Stimulated activated naive B cell treated with anti-CD40 and anti-IgM and Interleukin-4, amounts not matched to agents 10 μg/mL and 1 μg/mL and 100 μg/mL, for 72 hours (primary cell): ENCODE measurements around the gene DNASE1L1.
A peak's percentile ranks its signal among the peaks of the same experiment; 100 is the strongest.
"Not testable (repeated sequence)": the region's sequence is repeated elsewhere in the genome, so short reads cannot be mapped to it uniquely, and the experiment has no call there.

Experiments
- ATAC-seq, 2 donors: fragments of 150-1000 bp; cut with Tn5 transposase; replicated peaks; 2 replicates each; pipeline ENCODE4 v1.10.0; 2021; ENCODE audit warnings: moderate library complexity in 1 of 2
- DNase-seq: peaks from one replicate; pipeline ENCODE4 v3.0.0; 2021
- H3K27ac Mint-ChIP-seq: one replicate; pipeline ENCODE4 v1.8.0; 2022; ENCODE audit warnings: mild to moderate bottlenecking, mixed read lengths
- H3K27me3 Mint-ChIP-seq, 2 donors: one replicate each; pipeline ENCODE4 v1.8.0; 2022; ENCODE audit warnings: mixed read lengths in 2 of 2
- H3K36me3 Mint-ChIP-seq, 2 donors: one replicate each; pipeline ENCODE4 v1.8.0; 2022; ENCODE audit warnings: mixed read lengths in 2 of 2, mild to moderate bottlenecking in 1 of 2
- H3K4me1 Mint-ChIP-seq, 2 donors: one replicate each; pipeline ENCODE4 v1.8.0; 2022; ENCODE audit warnings: mixed read lengths in 2 of 2, mild to moderate bottlenecking in 1 of 2
- H3K4me3 Mint-ChIP-seq, 2 donors: one replicate each; pipeline ENCODE4 v1.8.0; 2022; ENCODE audit warnings: mild to moderate bottlenecking in 2 of 2, mixed read lengths in 2 of 2, moderate library complexity in 1 of 2
- H3K9me3 Mint-ChIP-seq, 2 donors: one replicate each; pipeline ENCODE4 v1.8.0; 2022; ENCODE audit warnings: mixed read lengths in 2 of 2, mild to moderate bottlenecking in 1 of 2

DNASE1L1 gene

DNA sequence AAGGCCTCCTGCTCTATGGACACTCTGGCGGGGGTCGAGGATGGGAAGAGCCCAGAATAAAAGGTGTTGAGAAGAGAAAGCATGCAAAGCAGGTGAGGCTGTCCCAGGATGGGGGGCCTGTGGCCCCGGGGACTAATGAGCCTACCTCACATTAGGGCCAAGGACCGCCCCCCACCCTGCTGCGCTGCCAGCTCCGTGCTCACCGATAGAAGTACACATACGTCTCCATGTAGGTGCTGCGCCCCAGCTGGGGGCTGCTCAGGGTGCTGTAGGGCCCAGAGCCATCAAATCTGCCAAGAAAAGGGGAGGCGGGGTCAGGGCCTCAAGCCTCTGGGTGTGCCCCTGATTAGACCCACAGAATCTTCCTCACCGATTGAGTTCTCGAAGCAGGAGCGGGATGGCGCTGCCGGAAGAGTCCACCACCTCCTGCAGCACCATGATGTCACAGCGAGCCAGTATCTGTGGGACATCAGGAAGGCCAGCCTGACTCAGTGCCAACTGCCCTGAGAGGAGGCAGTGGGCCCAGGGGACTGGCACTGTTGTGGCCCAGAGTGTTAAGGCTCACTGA is 4.3 kb downstream of the DNASE1L1 start:
- Mint-ChIP-seq H3K4me1 (peaks cover 24 to 31% of the 10 kb centered on the region in 2 donors), H3K4me3 (no peak overlapping the region), H3K27me3 (no peaks in the 10 kb centered on the region), H3K9me3 (no peaks in the 10 kb centered on the region), H3K27ac (no peak overlapping the region), H3K36me3 (peaks cover 19 to 30% of the 10 kb centered on the region in 2 donors)
- ATAC-seq (no peak), DNase-seq (no peak)

DNA sequence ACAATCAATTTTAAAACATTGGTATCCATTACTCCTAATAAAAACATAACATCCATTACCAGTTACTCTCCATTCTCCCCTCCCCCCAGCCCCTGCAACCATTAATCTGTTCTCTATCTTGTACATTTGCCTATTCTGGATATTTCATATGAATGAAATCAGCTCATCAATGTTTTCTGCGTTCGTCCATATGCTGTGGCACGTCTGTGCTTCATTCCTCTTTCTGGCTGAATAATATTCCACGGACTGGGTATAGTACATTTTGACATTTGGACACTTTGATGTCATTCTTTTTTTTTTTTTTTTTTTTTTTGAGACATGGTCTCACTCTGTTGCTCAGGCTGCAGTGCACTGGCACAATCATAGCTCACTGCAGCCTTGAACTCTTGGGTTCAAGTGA is 5.2 kb downstream of the DNASE1L1 start:
- DNase-seq, result no peak
- H3K27me3 Mint-ChIP-seq, result no peaks in the 10 kb centered on the region
- no peaks in the 10 kb centered on the region for H3K9me3 Mint-ChIP-seq
- peaks cover 27 to 35% of the 10 kb centered on the region in 2 donors for H3K36me3 Mint-ChIP-seq
- H3K27ac Mint-ChIP-seq, result no peak overlapping the region
- H3K4me3 Mint-ChIP-seq, result no peak overlapping the region
- no peak for ATAC-seq
- H3K4me1 Mint-ChIP-seq, result peaks cover 23 to 24% of the 10 kb centered on the region in 2 donors

DNA sequence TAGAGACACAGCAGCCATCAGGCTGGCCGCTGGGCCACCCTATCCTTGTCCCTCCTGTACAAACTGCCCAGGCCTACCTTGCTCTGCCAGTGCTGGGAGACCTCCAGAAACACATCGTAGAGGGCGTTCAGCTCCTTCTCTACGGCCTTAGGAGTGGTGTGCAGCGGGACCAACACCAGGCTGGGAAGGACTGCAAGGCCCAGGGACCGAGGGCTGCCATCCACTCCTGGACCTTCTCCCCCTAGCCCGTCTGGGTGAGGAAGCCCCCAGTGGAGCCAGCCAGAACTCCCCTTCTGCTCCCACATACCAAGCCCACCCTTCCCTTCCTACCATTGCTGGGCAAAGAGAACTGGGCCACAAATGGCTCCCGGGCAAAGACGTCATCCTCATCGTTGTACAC is 5.9 kb downstream of the DNASE1L1 start:
- peaks cover 31 to 36% of the 10 kb centered on the region in 2 donors for H3K36me3 Mint-ChIP-seq
- no peak for DNase-seq

DNA sequence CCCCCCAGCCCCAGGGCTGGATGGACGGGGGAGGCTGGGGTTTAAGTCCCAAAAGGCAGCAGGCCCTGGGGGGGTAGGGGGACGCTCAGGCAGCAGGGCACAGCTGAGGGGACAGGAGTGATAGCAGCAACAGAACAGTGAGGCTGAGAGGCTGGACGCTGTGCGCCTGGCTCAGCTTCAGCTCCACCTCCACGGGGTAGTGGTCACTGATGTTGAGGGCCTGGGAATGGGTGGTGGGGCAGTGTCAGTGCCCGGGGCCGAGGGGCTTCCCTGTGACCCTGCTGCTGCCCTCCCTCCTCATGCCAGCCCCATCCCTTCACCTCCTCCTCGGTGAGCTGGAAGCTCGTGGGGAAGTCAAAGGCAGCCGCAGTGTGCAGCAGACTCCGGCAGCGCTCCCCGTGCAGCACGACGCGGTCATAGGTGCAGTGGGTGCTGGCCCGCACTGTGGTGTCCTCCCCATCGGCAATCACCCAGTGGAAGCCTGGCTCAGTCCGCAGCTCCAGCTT is 6.4 kb downstream of the DNASE1L1 start:
- no peak for DNase-seq
- Mint-ChIP-seq H3K36me3 (peaks cover 36 to 40% of the 10 kb centered on the region in 2 donors), H3K27ac (peak overlapping the region; percentile 70)

More for the DNA sequence above, 5.9 kb downstream of the DNASE1L1 start:
- no peaks in the 10 kb centered on the region for H3K27me3 Mint-ChIP-seq
- no peak overlapping the region for H3K4me3 Mint-ChIP-seq
- peak overlapping the region; percentile 60 for H3K27ac Mint-ChIP-seq
- peaks cover 20 to 21% of the 10 kb centered on the region in 2 donors for H3K4me1 Mint-ChIP-seq
- ATAC-seq, result no peak
- no peaks in the 10 kb centered on the region for H3K9me3 Mint-ChIP-seq

DNA sequence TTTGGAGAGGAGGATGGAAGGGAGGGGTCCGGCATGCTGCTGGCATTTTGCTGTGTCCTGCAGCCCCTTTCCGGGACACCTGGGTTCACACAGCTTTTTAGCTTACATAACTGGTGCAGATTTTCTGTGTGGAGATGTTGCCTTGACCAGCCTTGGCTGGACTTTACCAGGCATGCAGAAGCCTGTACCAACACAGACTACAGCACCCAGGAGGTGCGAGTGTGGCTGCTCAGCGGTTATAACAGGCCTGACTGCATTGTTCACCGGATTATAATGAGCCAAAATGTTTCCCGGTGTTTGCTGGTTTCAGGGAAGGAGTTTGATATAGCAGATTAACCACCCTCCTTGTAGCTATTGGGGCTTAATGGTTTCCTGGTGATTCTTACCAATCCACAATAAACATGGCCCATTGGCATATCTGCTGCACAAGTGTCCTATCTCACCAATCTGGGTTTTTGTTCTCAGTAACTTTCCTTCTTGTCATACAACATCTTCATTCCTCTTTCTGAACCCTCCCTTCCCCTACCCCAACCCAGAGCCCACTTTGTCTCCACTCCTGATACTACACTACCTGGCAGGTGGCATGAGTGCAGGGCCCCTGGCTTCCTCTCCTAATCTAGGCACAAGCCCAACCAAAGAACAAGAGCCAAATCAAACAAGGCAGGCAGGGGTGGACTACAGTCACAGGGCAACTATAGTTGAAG is 7.0 kb downstream of the DNASE1L1 start:
- no peaks in the 10 kb centered on the region for H3K27me3 Mint-ChIP-seq
- peak overlapping the region in 1 of 2 donors; percentile 3 for H3K4me3 Mint-ChIP-seq
- peak overlapping the region; percentile 98 for H3K27ac Mint-ChIP-seq
- H3K36me3 Mint-ChIP-seq, result peaks cover 36 to 40% of the 10 kb centered on the region in 2 donors
- peaks cover 21 to 23% of the 10 kb centered on the region in 2 donors for H3K4me1 Mint-ChIP-seq
- no peak for ATAC-seq
- H3K9me3 Mint-ChIP-seq, result no peaks in the 10 kb centered on the region
- no peak for DNase-seq

More for the DNA sequence above, 6.4 kb downstream of the DNASE1L1 start:
- Mint-ChIP-seq H3K9me3 (no peaks in the 10 kb centered on the region), H3K4me1 (peaks cover 19 to 23% of the 10 kb centered on the region in 2 donors), H3K27me3 (no peaks in the 10 kb centered on the region), H3K4me3 (peak overlapping the region in 1 of 2 donors; percentile 3)
- no peak for ATAC-seq

DNA sequence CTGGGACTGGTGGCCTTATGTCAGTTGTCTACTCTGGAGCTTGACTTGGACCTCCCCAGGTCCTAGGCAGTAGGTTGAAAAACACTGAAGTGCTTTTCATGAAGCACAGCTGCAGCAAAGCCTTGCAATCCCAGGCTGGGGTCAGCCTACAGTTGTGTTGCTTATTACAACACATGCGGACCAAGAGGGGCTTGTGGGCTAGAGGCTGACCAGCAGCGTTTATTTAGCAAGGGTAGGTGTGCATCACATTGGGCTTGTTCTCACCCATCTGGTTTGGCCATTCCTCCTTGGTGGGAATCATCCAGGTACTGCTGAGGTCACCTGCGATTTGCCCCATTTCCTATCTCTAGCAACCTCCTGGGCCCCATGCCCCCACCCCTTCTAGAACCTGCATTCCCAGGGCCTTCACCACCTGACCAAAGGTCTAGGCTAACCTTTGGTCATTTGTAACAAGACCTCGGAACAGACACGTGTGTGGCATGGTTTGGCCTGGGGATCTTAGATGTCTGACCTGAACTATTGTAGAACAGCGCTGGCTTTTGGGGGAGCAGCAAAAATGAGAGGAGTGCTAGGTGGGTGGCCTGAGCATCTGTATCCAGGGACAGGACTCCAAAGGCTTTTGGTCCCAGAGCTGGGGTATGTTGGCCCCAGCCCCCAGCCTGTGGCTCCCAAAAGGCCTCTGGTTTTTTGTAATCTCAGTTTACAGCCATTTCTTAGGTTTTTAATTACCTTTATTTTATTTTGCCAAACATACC is 7.8 kb downstream of the DNASE1L1 start:
- no peak for DNase-seq
- no peaks in the 10 kb centered on the region for H3K27me3 Mint-ChIP-seq
- peak in 1 of 2 donors; percentile 2 for ATAC-seq
- peaks cover 36 to 38% of the 10 kb centered on the region in 2 donors for H3K36me3 Mint-ChIP-seq
- H3K9me3 Mint-ChIP-seq, result no peaks in the 10 kb centered on the region
- H3K4me1 Mint-ChIP-seq, result peaks cover 24% of the 10 kb centered on the region in 2 donors
- H3K4me3 Mint-ChIP-seq, result peak overlapping the region; percentile 39 to 58
- H3K27ac Mint-ChIP-seq, result peak overlapping the region; percentile 98

DNA sequence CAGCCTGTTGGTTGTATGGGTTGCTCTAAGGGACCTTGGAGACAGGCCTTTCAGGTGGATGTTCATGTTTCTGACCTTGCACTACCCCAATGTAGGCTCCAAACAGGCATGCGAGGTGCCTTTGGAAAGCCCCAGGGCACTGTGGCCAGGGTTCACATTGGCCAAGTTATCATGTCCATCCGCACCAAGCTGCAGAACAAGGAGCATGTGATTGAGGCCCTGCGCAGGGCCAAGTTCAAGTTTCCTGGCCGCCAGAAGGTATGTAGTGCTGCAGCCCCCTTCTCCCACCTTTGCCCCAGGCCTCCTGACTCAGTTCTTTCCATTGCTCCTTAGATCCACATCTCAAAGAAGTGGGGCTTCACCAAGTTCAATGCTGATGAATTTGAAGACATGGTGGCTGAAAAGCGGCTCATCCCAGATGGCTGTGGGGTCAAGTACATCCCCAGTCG is 8.7 kb downstream of the DNASE1L1 start:
- not testable (repeated sequence) for ATAC-seq, DNase-seq, H3K27me3 Mint-ChIP-seq, H3K9me3 Mint-ChIP-seq
- Mint-ChIP-seq H3K4me3 (peak overlapping the region; percentile 93 to 95), H3K4me1 (peaks cover 23 to 24% of the 10 kb centered on the region in 2 donors), H3K27ac (peak overlapping the region; percentile 98), H3K36me3 (peaks cover 36 to 38% of the 10 kb centered on the region in 2 donors)

DNA sequence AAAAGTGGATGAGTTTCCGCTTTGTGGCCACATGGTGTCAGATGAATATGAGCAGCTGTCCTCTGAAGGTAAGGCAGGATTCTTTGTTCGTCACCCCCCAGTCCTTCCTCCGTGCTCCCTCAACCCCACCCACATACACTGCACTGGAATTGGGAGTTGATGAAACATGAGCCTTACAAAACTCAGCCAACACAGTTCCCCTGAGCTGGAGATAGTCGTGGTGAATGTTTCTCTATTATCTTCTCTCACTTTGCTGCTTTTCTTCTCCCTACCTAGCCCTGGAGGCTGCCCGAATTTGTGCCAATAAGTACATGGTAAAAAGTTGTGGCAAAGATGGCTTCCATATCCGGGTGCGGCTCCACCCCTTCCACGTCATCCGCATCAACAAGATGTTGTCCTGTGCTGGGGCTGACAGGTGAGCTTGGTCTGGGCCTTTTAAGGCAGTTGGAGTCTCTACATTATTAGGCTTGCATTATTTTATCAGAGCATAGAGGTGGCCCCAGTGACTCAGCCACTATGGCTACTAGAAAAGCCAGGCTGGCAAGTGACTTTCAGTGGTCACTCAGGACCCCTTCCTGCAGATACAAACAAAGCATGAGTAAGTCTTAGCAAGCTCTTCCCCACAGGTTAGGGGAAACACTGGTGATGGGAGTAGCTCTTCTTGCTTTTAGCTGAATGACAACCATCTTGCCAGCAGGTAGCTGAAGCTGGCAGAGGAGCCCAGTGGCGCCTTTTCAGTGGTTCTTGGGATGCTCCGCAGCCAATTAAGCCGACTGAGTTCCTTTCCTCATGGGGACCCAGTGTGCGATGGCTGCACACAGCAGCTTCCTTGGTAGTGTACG is 9.3 kb downstream of the DNASE1L1 start:
- DNase-seq (no peak), ATAC-seq (no peak)

DNA sequence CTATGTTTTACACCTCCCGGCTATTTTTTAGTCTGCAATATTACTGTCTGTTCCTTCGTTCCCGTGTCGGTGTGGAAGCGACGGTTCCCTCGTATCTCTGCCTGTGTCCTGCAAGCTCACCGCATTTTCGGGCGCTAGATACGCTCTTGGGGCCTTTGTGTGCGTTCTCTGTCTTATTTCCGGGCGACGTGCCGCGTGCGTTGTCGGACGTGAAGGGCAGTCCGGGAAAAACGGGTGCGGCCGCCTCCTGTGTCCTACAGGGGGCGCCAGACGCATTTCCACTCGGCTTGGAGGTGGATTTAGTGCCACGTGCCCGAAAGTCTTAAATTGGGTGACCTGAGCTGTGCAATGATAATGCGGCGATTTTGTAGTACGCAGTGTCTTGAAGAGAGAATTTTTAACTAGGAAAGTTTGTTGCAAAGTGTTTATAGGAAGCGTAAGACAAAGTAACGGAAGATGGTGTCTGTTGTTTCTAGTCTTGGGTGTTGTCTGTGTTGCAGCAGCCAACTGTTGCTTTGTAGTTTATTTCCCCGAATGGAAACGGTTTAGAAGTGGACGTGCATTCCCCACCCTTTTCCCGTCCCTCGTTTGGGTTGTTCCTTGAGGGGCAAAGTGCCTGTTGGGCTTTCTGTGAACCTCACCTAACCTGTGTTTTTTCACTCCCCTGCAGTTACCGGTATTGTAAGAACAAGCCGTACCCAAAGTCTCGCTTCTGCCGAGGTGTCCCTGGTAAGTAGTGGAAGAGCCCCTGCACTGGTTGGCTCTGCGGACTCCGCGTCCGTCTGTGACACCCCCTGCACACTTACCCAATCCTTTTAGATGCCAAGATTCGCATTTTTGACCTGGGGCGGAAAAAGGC is 10.2 kb downstream of the DNASE1L1 start:
- peaks cover 36 to 37% of the 10 kb centered on the region in 2 donors for H3K36me3 Mint-ChIP-seq
- DNase-seq (peak; percentile 75), ATAC-seq (peak; percentile 20 to 48)

More for the DNA sequence above, 9.3 kb downstream of the DNASE1L1 start:
- Mint-ChIP-seq H3K9me3 (no peaks in the 10 kb centered on the region), H3K4me3 (peak overlapping the region; percentile 93 to 95), H3K4me1 (peaks cover 16 to 22% of the 10 kb centered on the region in 2 donors), H3K27ac (peak overlapping the region; percentile 98), H3K36me3 (peaks cover 36 to 38% of the 10 kb centered on the region in 2 donors), H3K27me3 (no peaks in the 10 kb centered on the region)

DNA sequence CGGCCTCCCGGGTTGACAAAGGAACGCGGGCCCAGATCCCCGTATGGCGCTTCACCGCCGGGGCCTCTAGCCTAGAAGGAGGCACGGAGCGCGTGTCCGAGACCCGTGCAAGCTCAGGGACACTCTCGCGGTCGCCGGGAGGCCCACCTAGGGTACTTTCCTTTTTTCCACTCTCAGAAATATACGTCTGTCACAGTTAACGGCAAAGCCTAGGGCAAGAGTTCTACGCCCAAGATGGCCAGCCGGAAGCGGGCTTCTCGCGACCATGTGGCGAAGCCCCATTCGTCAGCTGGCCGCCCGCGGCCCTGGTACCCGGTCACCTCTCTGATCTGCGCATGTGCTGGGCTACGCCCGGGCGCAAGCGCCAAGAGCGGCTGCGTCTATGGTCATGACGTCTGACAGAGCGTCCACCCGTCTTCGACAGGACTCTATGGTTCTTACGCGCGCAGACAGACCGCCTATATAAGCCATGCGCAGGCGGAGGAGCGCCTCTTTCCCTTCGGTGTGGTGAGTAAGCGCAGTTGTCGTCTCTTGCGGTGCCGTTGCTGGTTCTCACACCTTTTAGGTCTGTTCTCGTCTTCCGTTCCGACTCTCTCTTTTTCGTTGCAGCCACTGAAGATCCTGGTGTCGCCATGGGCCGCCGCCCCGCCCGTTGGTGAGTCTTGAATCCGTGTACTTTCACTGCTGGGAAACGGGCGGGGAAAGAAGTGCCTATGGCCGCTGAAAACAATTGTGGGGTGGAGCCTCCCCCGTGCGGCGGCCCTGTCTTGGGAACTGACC is 11.0 kb downstream of the DNASE1L1 start, which contains the start of gene RPL10:
TSS of gene RPL10 (plus strand) at position 490 of the 780 bp plus-strand sequence. CDS start at position 633, 143 bp downstream.
- Mint-ChIP-seq H3K27ac (peak within 1 kb of the TSS; percentile 98), H3K27me3 (no peaks in the 10 kb centered on the region), H3K36me3 (peaks cover 31 to 35% of the 10 kb centered on the region in 2 donors), H3K4me1 (peaks cover 11 to 19% of the 10 kb centered on the region in 2 donors), H3K4me3 (peak within 1 kb of the TSS; percentile 93 to 95), H3K9me3 (no peaks in the 10 kb centered on the region)
- peak; percentile 80 to 85 for ATAC-seq
- DNase-seq, result peak; percentile 94

More for the DNA sequence above, 10.2 kb downstream of the DNASE1L1 start:
- Mint-ChIP-seq H3K27ac (peak overlapping the region; percentile 98), H3K4me3 (peak overlapping the region; percentile 93 to 95), H3K4me1 (peaks cover 11 to 19% of the 10 kb centered on the region in 2 donors), H3K9me3 (no peaks in the 10 kb centered on the region), H3K27me3 (no peaks in the 10 kb centered on the region)

DNA sequence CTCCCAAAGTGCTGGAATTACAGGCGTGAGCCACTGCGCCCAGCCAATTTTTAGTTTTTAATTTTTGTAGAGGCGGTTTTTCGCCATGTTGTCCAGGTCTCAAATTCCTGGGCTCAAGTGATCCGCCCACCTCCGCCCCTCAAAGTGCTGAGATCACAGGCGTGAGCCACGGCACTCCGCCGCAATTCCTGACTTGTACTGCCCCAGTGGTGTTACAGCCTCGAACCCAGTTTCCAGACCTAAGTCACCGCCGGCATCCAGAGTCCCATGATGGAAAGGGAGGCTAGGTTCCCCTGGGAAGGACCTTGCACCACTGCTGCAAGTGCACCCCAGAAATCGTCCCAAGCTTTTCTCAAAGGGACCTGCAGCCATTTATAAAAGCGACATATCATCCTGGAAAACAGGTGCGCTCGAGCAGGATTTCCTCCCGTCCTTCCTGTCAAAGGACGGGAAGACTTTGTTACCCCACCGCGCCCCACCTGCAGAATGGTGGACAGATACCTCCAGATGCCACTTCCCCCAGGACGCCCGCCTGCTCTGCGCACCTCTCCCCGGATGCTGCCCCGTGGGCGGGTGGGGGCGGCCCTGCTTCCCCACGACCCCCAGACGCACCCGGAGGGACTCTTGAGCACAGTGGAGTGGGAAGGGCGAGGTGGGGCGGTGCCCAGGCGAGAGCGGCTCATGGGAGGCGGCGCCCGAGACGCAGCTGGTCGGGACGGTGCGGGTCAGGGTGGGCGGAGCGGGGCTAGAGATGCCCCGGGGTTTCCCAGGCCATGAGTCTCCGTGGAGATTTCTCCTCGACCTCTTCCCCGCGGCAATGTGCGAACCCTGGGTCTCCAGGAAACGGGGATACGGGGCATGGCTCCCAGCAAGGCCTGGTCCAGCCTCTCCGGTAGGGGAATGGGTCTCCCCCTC is 11.8 kb downstream of the DNASE1L1 start:
- H3K27ac Mint-ChIP-seq, result peak overlapping the region; percentile 98
- peak; percentile 71 to 76 for ATAC-seq
- peak; percentile 70 for DNase-seq
- H3K4me1 Mint-ChIP-seq, result peaks cover 11 to 16% of the 10 kb centered on the region in 2 donors
- H3K27me3 Mint-ChIP-seq, result no peaks in the 10 kb centered on the region
- no peaks in the 10 kb centered on the region for H3K9me3 Mint-ChIP-seq
- peak overlapping the region; percentile 93 to 95 for H3K4me3 Mint-ChIP-seq
- peaks cover 28 to 33% of the 10 kb centered on the region in 2 donors for H3K36me3 Mint-ChIP-seq
